B cell (primary cell): Measurements from ENCODE around the gene C3. TPM values are rescaled to one million over a fixed set of nuclear protein-coding genes. Genes with fewer than 3 reads are reported as not detected.

ENCODE experiments used
- ATAC-seq: fragments of 200-7000 bp; cut with Tn5 transposase; one replicate; pipeline ENCODE4 v1.10.0; 2021; ENCODE audit warnings: low read depth, mild to moderate bottlenecking, moderate number of reproducible peaks, moderate library complexity
- CTCF ChIA-PET: fragments of 350-600 bp; sonication (Branson Sonifier 250); formaldehyde crosslinking; loops from one replicate; lab custom pipeline; 2021; ENCODE audit warnings: antibody characterized with exemption, inconsistent platforms; lab: Charles Lee
- POLR2A ChIA-PET: fragments of 350-600 bp; sonication (Branson Sonifier 250); formaldehyde crosslinking; loops from one replicate; lab custom pipeline; 2021; ENCODE audit warnings: antibody characterized with exemption; lab: Charles Lee
- DNase-seq: peaks from one replicate; pipeline ENCODE4 v3.0.0; 2013
- H2AFZ ChIP-seq: 2 replicates; pipeline ENCODE4 v1.6.1; 2012; ENCODE audit warnings: mild to moderate bottlenecking, low read depth, low read length; ENCODE audit not compliant: insufficient read depth, poor library complexity, severe bottlenecking
- H3K27ac ChIP-seq, 2 donors: 1 replicate in 1 of 2; 2 replicates in 1 of 2; pipeline ENCODE4 v1.5.1; 2012 to 2013; ENCODE audit warnings: low read length in 2 of 2, mild to moderate bottlenecking in 2 of 2, moderate library complexity in 1 of 2
- H3K27me3 ChIP-seq, 4 experiments: fragments of 200-600 bp in 1 of 4; sonication (generic) in 1 of 4; replicated peaks in 1 of 4; 1 replicate in 2 of 4; 2 replicates in 2 of 4; pipeline versions ENCODE4 v1.6.1 to v1.7.0; 2013 to 2016; ENCODE audit warnings: low read length in 3 of 4, mild to moderate bottlenecking in 2 of 4, mixed read lengths in 1 of 4, moderate library complexity in 1 of 4; ENCODE audit not compliant: insufficient read depth in 4 of 4, control insufficient read depth in 3 of 4; ENCODE audit errors: control extremely low read depth in 1 of 4
- H3K36me3 ChIP-seq, 2 experiments: replicated peaks in 1 of 2; 1 replicate in 1 of 2; 2 replicates in 1 of 2; pipeline versions ENCODE4 v1.6.1 to v1.7.1; 2013; ENCODE audit warnings: low read length in 1 of 2; ENCODE audit not compliant: insufficient read depth in 2 of 2, control insufficient read depth in 1 of 2; ENCODE audit errors: control extremely low read depth in 1 of 2, extremely low read depth in 1 of 2
- H3K4me1 ChIP-seq, 2 donors: fragments of 200-600 bp in 1 of 2; sonication (generic) in 1 of 2; 1 replicate in 1 of 2; 2 replicates in 1 of 2; pipeline versions ENCODE4 v1.5.1 to v1.6.1; 2013 to 2017; ENCODE audit warnings: low read length in 2 of 2; ENCODE audit not compliant: control insufficient read depth in 2 of 2, insufficient read depth in 2 of 2
- H3K4me2 ChIP-seq: replicated peaks from 2 replicates; pipeline ENCODE3; 2012; ENCODE audit warnings: mild to moderate bottlenecking, low read depth, low read length; ENCODE audit not compliant: poor library complexity, severe bottlenecking
- H3K4me3 ChIP-seq, 5 experiments: fragments of 200-600 bp in 1 of 5; sonication (generic) in 1 of 5; 1 replicate in 3 of 5; 2 replicates in 2 of 5; pipeline versions ENCODE4 v1.5.1 to v1.7.0; 2011 to 2016; ENCODE audit warnings: low read length in 4 of 5, mild to moderate bottlenecking in 4 of 5, low read depth in 2 of 5, control low read depth in 1 of 5, moderate library complexity in 1 of 5; ENCODE audit not compliant: insufficient read depth in 1 of 5; ENCODE audit errors: control extremely low read depth in 1 of 5, extremely low read depth in 1 of 5
- H3K79me2 ChIP-seq: fragments of 200-600 bp; sonication (generic); one replicate; pipeline ENCODE4 v1.6.0; 2016; ENCODE audit warnings: low read length; ENCODE audit not compliant: control insufficient read depth, insufficient read depth
- H3K9ac ChIP-seq: fragments of 200-600 bp; sonication (generic); 2 replicates; pipeline ENCODE4 v1.6.1; 2017; ENCODE audit warnings: mild to moderate bottlenecking, low read length, moderate library complexity
- H3K9me3 ChIP-seq, 3 donors: one replicate each; pipeline versions ENCODE4 v1.6.1 to v1.7.1; 2013; ENCODE audit warnings: low read length in 2 of 3; ENCODE audit not compliant: control insufficient read depth in 2 of 3, insufficient read depth in 1 of 3; ENCODE audit errors: control extremely low read depth in 1 of 3
- H4K20me1 ChIP-seq: 2 replicates; pipeline ENCODE4 v1.6.0; 2012; ENCODE audit warnings: mild to moderate bottlenecking, low read length; ENCODE audit not compliant: insufficient read depth, control insufficient read depth, poor library complexity, severe bottlenecking
- H3K27ac Mint-ChIP-seq: one replicate; pipeline ENCODE4 v1.8.0; 2021; ENCODE audit warnings: mixed read lengths
- H3K27me3 Mint-ChIP-seq: one replicate; pipeline ENCODE4 v1.8.0; 2021; ENCODE audit warnings: mixed read lengths
- H3K4me1 Mint-ChIP-seq: one replicate; pipeline ENCODE4 v1.8.0; 2021; ENCODE audit warnings: mixed read lengths
- H3K4me3 Mint-ChIP-seq: one replicate; pipeline ENCODE4 v1.8.0; 2021; ENCODE audit warnings: mixed read lengths
- H3K9me3 Mint-ChIP-seq: one replicate; pipeline ENCODE4 v1.8.0; 2022; ENCODE audit warnings: mixed read lengths; ENCODE audit not compliant: insufficient read depth
- EZH2 ChIP-seq: IDR thresholded peaks from 2 replicates; pipeline ENCODE4 v1.6.1; 2012; ENCODE audit warnings: borderline replicate concordance, low read depth, mild to moderate bottlenecking, moderate library complexity, low read length; ENCODE audit not compliant: insufficient read depth, poor library complexity, severe bottlenecking
- WGBS: methylation state at CpG from one replicate; pipeline ENCODE4 v1.1.5; 2013; ENCODE audit warnings: missing lambda C conversion rate; ENCODE audit not compliant: insufficient coverage; 5-methylcytosine and 5-hydroxymethylcytosine counted together
- intact Hi-C: fragments of 100-400 bp; cut with micrococcal nuclease; formaldehyde crosslinking; loops from one replicate; pipeline ENCODE4 v1.10.0; 2022
- polyA plus RNA-seq: library from polyadenylated mRNA; depleted of rRNA; stranded (reverse); fragments of >200 nt; gene quantifications from 2 replicates; pipeline ENCODE4 v1.2.3, GENCODE V29; 2012
- total RNA-seq, 2 donors: library from RNA; stranded (reverse); fragments of 120-200 nt in 1 of 2; gene quantifications; 1 replicate in 1 of 2; 2 replicates in 1 of 2; pipeline versions ENCODE4 v1.2.3 to v1.2.4, GENCODE V29; 2013 to 2022
- TF ChIP-seq, protein P1 (sequence below): fragments of 200-600 bp; IDR thresholded peaks from one replicate; pipeline ENCODE4 v1.8.0; 2022; ENCODE audit warnings: antibody characterized with exemption, mild to moderate bottlenecking

The C3 gene
- total and polyA plus RNA-seq, 2 donors (not counting 1 experiment from before 2014, with no cell fraction given) = 0.01 to 0.47 TPM

DNA sequence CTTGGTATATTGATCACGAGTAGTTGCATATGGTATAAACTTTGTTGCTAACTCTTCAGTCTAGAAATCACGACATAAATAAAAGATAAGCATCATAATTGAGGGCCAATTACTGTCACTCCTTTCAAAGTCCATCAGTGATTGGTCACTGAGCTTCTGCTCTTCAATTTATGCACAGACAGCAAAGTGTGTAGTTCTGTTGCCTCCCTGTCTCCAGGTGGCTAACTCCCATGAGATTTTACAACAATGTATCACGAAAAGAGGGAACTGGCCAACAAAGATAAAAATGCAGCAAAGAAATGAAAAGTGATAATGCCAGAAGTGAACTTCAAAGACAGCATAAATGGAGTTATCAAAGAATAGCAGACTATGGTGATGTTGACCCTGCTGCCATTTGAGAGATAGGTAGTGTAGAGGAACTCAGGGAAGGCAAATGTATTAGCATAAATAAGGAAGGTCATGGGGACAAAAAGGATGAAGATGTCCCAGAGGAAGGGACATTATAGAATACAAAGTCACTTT is 37.8 kb downstream of the C3 start:
- no peaks in the 10 kb centered on the region for H3K79me2 ChIP-seq
- Mint-ChIP-seq H3K27ac (no peak overlapping the region), H3K9me3 (no peaks in the 10 kb centered on the region), H3K4me3 (no peak overlapping the region), H3K27me3 (peaks cover 19% of the 10 kb centered on the region), H3K4me1 (no peaks in the 10 kb centered on the region)
- H3K4me2 ChIP-seq = no peak overlapping the region
- intact Hi-C loops = no loop called here
- H3K4me3 ChIP-seq = no peak overlapping the region
- peaks cover 0 to 6% (median 0%) of the 10 kb centered on the region in 3 donors for H3K9me3 ChIP-seq
- no peaks in the 10 kb centered on the region for H3K4me1 ChIP-seq
- no peak overlapping the region for H2AFZ ChIP-seq
- WGBS = 58% methylated on average over 2 of the region's 3 CpGs
- ChIA-PET POLR2A (interaction anchor here (0.6 kb wide), 1 partner anchor 54 kb away, joined by 9 read pairs; no protein-coding TSS in a partner anchor), CTCF (no interaction called here)
- no peaks in the 10 kb centered on the region for H3K36me3 ChIP-seq
- H3K9ac ChIP-seq = no peak overlapping the region
- DNase-seq (no peak), ATAC-seq (no peak)
- H4K20me1 ChIP-seq = no peaks in the 10 kb centered on the region
- H3K27ac ChIP-seq = no peak overlapping the region
- peaks cover 0 to 5% (median 0%) of the 10 kb centered on the region in 4 experiments for H3K27me3 ChIP-seq
- no peak for TF ChIP-seq EZH2
- TF ChIP-seq, protein P1, sequence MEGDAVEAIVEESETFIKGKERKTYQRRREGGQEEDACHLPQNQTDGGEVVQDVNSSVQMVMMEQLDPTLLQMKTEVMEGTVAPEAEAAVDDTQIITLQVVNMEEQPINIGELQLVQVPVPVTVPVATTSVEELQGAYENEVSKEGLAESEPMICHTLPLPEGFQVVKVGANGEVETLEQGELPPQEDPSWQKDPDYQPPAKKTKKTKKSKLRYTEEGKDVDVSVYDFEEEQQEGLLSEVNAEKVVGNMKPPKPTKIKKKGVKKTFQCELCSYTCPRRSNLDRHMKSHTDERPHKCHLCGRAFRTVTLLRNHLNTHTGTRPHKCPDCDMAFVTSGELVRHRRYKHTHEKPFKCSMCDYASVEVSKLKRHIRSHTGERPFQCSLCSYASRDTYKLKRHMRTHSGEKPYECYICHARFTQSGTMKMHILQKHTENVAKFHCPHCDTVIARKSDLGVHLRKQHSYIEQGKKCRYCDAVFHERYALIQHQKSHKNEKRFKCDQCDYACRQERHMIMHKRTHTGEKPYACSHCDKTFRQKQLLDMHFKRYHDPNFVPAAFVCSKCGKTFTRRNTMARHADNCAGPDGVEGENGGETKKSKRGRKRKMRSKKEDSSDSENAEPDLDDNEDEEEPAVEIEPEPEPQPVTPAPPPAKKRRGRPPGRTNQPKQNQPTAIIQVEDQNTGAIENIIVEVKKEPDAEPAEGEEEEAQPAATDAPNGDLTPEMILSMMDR = no peak

DNA sequence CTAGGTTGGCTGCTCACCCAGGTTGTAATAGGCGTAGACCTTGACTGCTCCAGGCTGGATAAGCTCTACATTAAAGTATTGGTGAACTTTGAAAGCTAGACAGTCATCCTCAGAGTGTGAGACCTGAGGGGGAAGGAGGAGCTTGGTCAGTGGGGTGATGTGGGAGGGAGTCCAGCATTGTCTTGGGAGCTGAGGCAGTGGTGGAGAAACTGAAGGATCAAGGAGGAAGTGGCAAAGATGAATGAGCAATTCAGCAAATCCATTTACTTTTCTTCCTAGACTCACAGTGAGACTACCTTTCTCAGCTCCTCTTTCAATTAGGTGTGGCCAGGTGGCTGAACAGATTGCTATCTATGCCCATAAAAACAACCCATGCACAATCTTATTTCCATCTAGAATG is 40.3 kb downstream of the C3 start:
- H3K27me3 Mint-ChIP-seq = peaks cover 32% of the 10 kb centered on the region
- H3K9me3 ChIP-seq = peaks cover 0 to 8% (median 0%) of the 10 kb centered on the region in 3 donors
- H3K27ac ChIP-seq = no peak overlapping the region
- DNase-seq (no peak), ATAC-seq (no peak)
- peaks cover 0 to 10% (median 2%) of the 10 kb centered on the region in 4 experiments for H3K27me3 ChIP-seq
- H2AFZ ChIP-seq = no peak overlapping the region
- peaks cover 1% of the 10 kb centered on the region in 2 donors for H3K4me1 ChIP-seq
- WGBS = 92% methylated on average over 1 of the region's 1 CpG
- no peak overlapping the region for H3K4me2 ChIP-seq
- H4K20me1 ChIP-seq = no peaks in the 10 kb centered on the region
- no peak overlapping the region for H3K9ac ChIP-seq
- intact Hi-C loops = no loop called here
- no peaks in the 10 kb centered on the region for H3K36me3 ChIP-seq
- H3K4me1 Mint-ChIP-seq = peaks cover 3% of the 10 kb centered on the region
- H3K4me3 Mint-ChIP-seq = no peak overlapping the region
- POLR2A ChIA-PET = no interaction called here
- H3K4me3 ChIP-seq = no peak overlapping the region
- CTCF ChIA-PET = no interaction called here
- TF ChIP-seq, protein P1 = no peak
- no peak for TF ChIP-seq EZH2
- H3K27ac Mint-ChIP-seq = no peak overlapping the region
- H3K79me2 ChIP-seq = no peaks in the 10 kb centered on the region
- H3K9me3 Mint-ChIP-seq = no peaks in the 10 kb centered on the region
